OCI-LY3 (cell line): ENCODE results near the gene ITPKB.

ENCODE experiments used
- H2AFZ ChIP-seq: fragments of 200-600, 300-600 bp; shearing (Covaris generic); 2 replicates; pipeline ENCODE4 v1.6.0; 2014; ENCODE audit warnings: antibody characterized with exemption, low read depth, low read length
- H3K27ac ChIP-seq: fragments of 200-600, 300-600 bp; sonication (generic); 2 replicates; pipeline ENCODE4 v1.5.1; 2014; ENCODE audit warnings: mild to moderate bottlenecking, low read length, moderate library complexity, mixed read lengths
- H3K27me3 ChIP-seq: fragments of 200-600, 300-600 bp; sonication (generic); 2 replicates; pipeline ENCODE4 v1.6.1; 2014; ENCODE audit warnings: low read depth, low read length, mixed read lengths
- H3K36me3 ChIP-seq: fragments of 200-600, 300-600 bp; sonication (generic); replicated peaks from 2 replicates; pipeline ENCODE3; 2014; ENCODE audit warnings: low read depth, low read length, mixed read lengths
- H3K4me1 ChIP-seq: fragments of 300-600, 200-600 bp; sonication (generic); 2 replicates; pipeline ENCODE4 v1.6.1; 2014; ENCODE audit warnings: low read length, mixed read lengths
- H3K4me2 ChIP-seq: fragments of 200-600, 300-600 bp; sonication (generic); 2 replicates; pipeline ENCODE4 v1.6.1; 2014; ENCODE audit warnings: low read length, mixed read lengths
- H3K4me3 ChIP-seq: fragments of 300-600, 200-600 bp; sonication (generic); 2 replicates; pipeline ENCODE4 v1.5.1; 2014; ENCODE audit warnings: antibody characterized with exemption, mild to moderate bottlenecking, low read length, moderate library complexity
- H3K79me2 ChIP-seq: fragments of 300-600, 200-600 bp; shearing (Covaris generic); 2 replicates; pipeline ENCODE4 v1.6.1; 2014; ENCODE audit warnings: mild to moderate bottlenecking, low read length, mixed read lengths
- H3K9ac ChIP-seq: fragments of 300-600, 200-600 bp; shearing (Covaris generic); 2 replicates; pipeline ENCODE4 v1.6.0; 2014; ENCODE audit warnings: mild to moderate bottlenecking, low read length, moderate library complexity
- H3K9me3 ChIP-seq: fragments of 200-600, 300-600 bp; shearing (Covaris generic); 2 replicates; pipeline ENCODE4 v1.6.1; 2014; ENCODE audit warnings: low read length, mixed read lengths; ENCODE audit not compliant: insufficient read depth
- H4K20me1 ChIP-seq: fragments of 200-600, 300-600 bp; sonication (generic); 2 replicates; pipeline ENCODE4 v1.6.1; 2016; ENCODE audit warnings: low read length, mixed read lengths; ENCODE audit not compliant: insufficient read depth
- EZH2phosphoT487 ChIP-seq: fragments of 200-600 bp; shearing (Covaris generic); IDR thresholded peaks from 2 replicates; pipeline ENCODE4 v1.6.1; 2018; ENCODE audit warnings: antibody characterized with exemption, mixed run types, low read depth
- TF ChIP-seq, protein P1 (sequence below): fragments of 200-600, 300-600 bp; sonication (generic); IDR thresholded peaks from 2 replicates; pipeline ENCODE4 v1.5.1; 2014; ENCODE audit warnings: antibody characterized with exemption, low read length, low read depth

The ITPKB gene

DNA sequence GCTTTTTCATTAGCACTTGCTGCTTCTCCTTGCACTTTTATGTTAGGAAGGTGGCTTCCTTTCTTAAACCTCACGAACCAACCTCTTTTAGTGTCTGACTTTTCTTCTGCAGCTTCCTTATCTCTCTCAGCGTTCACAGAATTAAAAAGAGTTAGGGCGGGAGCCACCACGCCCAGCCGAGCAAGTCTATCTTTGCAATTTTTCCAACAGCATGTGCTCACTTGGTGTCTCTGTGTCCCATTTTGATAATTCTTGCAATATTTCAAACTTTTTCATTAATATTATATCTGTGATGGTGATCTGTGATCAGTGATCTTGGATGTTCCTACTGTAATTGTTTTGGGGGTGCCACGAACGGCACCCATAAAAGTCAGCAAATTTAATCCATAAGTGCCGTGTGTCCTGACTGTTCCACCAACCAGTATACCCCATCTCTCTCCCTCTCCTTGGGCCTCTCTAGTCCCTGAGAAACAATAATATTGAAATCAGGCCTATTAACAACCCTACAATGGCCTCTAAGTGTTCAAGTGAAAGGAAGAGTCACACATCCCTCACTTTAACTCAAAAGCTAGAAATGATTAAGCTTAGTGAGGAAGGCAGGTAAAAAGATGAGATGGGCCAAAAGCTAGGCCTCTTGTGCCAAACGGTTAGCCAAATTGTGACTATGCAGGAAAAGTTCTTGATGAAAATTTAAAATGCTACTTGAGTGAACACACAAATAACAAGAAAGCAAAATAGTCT, 15.9 kb upstream of the ITPKB start:
- no peak overlapping the region for H3K9ac ChIP-seq
- no peaks in the 10 kb centered on the region for H3K4me1 ChIP-seq
- H3K4me2 ChIP-seq = no peak overlapping the region
- H2AFZ ChIP-seq = no peak overlapping the region
- no peak overlapping the region for H3K27ac ChIP-seq
- no peak for TF ChIP-seq EZH2phosphoT487
- TF ChIP-seq, protein P1, sequence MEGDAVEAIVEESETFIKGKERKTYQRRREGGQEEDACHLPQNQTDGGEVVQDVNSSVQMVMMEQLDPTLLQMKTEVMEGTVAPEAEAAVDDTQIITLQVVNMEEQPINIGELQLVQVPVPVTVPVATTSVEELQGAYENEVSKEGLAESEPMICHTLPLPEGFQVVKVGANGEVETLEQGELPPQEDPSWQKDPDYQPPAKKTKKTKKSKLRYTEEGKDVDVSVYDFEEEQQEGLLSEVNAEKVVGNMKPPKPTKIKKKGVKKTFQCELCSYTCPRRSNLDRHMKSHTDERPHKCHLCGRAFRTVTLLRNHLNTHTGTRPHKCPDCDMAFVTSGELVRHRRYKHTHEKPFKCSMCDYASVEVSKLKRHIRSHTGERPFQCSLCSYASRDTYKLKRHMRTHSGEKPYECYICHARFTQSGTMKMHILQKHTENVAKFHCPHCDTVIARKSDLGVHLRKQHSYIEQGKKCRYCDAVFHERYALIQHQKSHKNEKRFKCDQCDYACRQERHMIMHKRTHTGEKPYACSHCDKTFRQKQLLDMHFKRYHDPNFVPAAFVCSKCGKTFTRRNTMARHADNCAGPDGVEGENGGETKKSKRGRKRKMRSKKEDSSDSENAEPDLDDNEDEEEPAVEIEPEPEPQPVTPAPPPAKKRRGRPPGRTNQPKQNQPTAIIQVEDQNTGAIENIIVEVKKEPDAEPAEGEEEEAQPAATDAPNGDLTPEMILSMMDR = no peak
- H4K20me1 ChIP-seq = no peaks in the 10 kb centered on the region
- H3K4me3 ChIP-seq = no peak overlapping the region
- H3K36me3 ChIP-seq = no peaks in the 10 kb centered on the region
- H3K27me3 ChIP-seq = peaks cover 24% of the 10 kb centered on the region
- no peaks in the 10 kb centered on the region for H3K79me2 ChIP-seq
- no peaks in the 10 kb centered on the region for H3K9me3 ChIP-seq

DNA sequence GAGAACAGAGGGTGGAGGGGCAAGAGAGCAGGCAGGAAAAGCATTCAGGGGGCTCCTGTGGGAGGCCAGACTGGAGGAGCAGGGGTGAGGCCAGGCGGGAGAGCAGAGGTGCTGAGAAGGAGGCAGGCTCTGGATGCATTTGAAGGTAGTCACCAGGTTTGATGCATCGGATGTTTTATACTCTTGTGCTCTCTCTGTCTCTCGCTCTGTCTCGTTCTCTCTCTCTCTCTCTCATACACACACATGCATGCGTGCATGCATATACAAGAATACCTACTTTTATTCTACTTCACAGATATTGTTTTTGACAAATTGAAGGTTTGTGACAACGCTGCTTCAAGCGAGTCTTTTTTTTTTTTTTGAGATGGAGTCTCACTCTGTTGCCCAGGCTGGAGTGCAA, 15.0 kb upstream of the ITPKB start:
- Histone ChIP-seq H3K9ac (no peak overlapping the region), H2AFZ (no peak overlapping the region), H3K4me1 (no peaks in the 10 kb centered on the region), H3K4me3 (no peak overlapping the region), H3K36me3 (no peaks in the 10 kb centered on the region), H3K79me2 (no peaks in the 10 kb centered on the region), H3K4me2 (no peak overlapping the region), H3K27ac (no peak overlapping the region), H3K27me3 (peaks cover 17% of the 10 kb centered on the region), H3K9me3 (no peaks in the 10 kb centered on the region), H4K20me1 (no peaks in the 10 kb centered on the region)
- TF ChIP-seq EZH2phosphoT487 = no peak
- TF ChIP-seq, protein P1 = no peak

DNA sequence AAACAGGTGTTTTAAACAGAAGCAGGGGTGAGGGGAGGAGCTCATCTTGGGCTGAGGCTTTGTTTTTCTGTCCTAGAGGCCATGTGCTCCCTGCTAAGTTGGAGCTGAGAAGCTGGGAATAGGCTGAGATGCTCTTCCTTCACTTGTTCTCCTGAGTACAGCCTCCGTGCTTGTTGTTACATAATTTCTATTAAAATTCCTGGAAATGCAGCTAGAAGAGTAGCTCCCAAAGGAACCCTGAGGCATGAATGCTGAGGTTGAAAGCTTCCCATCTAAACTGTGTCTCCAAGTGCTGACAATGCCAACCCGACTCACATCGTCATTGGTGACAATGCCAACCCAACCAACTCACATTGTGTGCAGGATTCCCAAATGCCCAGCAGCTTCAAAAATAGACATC, 12.6 kb upstream of the ITPKB start:
- Histone ChIP-seq H3K9ac (no peak overlapping the region), H2AFZ (no peak overlapping the region), H3K36me3 (no peaks in the 10 kb centered on the region), H3K4me1 (no peaks in the 10 kb centered on the region), H3K9me3 (no peaks in the 10 kb centered on the region), H3K27me3 (peaks cover 22% of the 10 kb centered on the region), H4K20me1 (no peaks in the 10 kb centered on the region), H3K27ac (no peak overlapping the region), H3K4me2 (no peak overlapping the region), H3K4me3 (no peak overlapping the region), H3K79me2 (no peaks in the 10 kb centered on the region)
- TF ChIP-seq EZH2phosphoT487 = no peak
- TF ChIP-seq, protein P1 = no peak

DNA sequence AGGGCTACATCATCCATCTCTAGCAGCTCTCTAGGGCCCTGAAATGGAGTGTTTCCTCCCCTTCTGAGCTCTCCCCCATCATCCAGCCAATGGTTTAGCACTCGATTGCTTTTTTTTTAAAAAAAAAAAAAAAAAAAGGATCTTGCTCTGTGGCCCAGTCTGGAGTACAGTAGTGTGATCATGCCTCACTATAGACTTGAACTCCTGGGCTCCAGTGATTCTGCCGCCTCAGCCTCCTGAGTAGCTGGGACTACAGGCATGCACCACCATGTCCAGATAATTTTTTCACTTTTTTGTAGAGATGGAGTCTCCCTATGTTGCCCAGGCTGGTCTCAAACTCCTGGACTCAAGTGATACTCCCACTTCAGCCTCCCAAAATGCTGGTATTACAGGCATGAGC, 12.1 kb upstream of the ITPKB start:
- Histone ChIP-seq H3K27ac (no peak overlapping the region), H3K4me3 (no peak overlapping the region), H3K9me3 (no peaks in the 10 kb centered on the region), H3K36me3 (no peaks in the 10 kb centered on the region), H3K9ac (no peak overlapping the region), H2AFZ (no peak overlapping the region), H3K4me1 (no peaks in the 10 kb centered on the region), H3K27me3 (peaks cover 26% of the 10 kb centered on the region), H3K4me2 (no peak overlapping the region), H3K79me2 (no peaks in the 10 kb centered on the region), H4K20me1 (no peaks in the 10 kb centered on the region)
- TF ChIP-seq, protein P1 = no peak
- no peak for TF ChIP-seq EZH2phosphoT487
